ENCODE data around the gene ZC2HC1C.
"Not testable (repeated sequence)": the region's sequence is repeated elsewhere in the genome, so short reads cannot be mapped to it uniquely, and the experiment has no call there.

ZC2HC1C gene

GRCh38 chr14:75096959-75097358, 27.5 kb downstream of the ZC2HC1C start:
- no peak for FAIRE-seq

DNA sequence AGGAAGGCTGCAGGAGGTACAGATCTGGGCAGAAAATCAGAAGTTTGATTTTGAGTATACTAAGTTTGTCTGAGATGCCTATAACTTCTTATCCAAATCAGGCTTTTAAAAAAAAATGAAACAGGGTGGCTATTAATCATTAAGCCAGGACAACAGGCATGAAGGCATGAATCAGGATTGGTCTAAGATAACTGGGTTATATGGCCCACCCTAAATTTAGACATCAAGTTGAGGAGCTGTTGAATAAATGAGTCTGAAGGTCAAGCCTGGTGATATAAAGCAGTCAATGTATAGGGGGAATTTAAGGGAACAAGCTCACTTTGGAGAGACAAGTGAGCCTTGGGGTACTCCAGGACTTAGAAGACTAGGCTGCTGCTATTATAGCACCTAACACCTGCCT, 28.8 kb downstream of the ZC2HC1C start:
- FAIRE-seq: no peak

DNA sequence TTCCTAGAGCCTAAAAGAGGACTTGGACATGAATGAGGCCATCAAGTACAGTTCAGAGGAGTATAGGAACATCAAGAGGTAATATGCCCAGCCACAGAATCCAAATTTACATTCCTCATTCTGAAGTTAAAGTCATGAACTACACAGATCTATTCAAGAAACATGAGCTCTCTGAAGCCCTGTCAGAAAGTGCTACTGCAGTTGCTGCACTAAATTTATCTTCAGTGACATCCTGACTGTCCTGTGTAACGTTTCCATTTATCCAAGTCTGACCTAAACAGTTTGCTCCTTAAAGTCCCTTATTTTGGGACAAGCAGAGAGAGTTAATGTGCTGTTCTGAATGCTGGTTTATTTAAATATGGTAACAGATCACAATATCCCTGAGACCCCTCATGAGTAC, 29.2 kb downstream of the ZC2HC1C start:
- no peak for FAIRE-seq

DNA sequence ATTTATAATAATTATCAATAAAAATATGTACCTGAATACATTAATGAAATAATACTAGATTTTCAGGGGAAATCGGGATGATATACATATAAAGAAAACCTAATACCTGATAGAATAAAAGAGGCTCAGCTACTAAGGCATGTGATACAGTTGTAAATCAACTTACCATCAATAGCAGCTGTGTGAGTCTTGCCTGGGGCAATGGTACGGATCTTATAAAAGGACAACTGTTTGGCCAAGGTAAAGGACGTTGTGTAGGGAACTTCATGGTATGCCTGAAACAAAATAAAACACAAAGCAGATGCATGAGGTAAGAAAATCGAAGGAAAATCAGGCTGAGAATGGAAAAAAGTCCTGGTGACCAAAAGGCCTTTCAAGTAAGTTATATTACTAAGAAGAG, 32.0 kb downstream of the ZC2HC1C start:
- no peak for FAIRE-seq

DNA sequence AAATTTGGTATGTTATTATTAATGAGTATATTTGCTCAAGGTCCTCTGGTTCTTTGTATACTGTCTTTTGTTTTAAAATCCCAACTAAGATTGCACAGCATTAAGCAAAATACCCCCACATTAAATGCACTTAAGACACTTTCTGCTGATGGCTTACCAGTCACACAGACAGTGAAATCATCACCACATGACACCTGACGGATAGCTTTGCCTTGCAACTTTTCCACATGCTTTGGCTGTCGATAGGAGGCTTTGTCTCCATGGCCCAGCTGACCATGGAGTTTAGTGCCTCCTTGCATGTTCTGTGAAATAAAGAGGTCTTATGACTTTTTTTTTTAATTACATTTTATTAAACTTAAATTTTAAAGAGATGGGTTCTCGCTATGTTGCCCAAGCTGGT, 37.7 kb downstream of the ZC2HC1C start:
- FAIRE-seq: no peak

DNA sequence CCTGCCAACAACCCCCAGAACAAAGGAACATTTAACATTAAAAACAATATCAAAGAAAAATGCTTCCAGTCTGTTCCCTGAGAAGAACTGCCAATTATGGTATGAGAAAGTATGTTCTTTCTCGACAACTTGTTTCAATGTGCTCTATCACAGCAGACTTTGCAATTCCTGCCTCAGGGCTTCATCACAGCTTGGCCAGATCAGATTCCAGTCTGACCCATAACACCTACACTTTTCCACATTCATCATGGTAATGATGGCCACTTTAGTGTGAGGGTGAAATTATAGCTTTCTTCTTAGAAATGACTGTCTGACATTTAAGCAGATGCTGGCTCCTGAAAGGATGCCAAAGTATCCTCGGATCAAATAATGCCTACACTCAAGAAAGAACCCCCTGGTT, 40.4 kb downstream of the ZC2HC1C start:
- no peak for FAIRE-seq

DNA sequence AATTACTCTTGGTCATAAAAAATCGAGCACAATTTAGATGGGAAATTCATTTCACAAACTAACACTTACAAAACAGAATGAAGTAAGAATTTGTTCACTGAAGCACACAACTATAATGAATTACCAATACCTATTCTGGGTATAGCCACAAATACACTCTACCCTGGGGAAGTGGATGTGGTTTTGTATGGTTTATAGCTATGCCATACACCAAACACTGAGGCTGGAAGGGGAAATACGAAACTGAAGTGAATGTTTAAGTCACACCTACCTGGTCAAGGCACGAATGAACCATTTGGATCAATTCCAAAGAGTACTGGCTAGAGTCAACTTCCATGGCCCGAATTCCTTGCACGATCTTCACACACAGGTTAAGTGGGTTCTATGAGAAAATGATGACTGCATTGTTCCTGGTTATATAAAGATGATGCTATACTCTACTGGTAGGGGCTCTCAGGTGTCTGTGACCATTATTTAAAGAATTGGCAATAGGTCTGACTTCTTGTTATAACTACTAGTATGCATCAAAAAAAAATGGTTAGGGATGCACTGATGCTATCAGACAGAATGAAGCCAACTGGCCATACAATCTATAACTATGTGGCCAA, 44.6 kb downstream of the ZC2HC1C start:
- no peak for FAIRE-seq

DNA sequence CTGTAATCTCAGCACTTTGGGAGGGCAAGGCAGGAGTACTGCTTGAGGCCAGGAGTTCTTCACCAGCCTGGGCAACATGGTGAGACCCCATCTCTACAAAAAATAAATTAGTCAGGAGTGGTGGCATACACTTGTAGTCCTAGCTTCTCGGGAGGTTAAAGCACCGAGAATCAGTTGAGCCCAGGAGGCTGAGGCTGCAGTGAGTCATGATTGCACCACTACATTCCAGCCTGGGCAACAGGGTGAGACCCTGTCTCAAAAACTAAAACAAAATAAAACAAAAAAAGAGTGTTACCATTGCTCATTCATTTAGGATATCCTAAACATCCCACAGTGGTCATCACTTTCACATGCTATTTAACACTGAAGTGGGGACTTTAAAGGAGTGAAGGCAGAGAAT, 49.6 kb downstream of the ZC2HC1C start:
- FAIRE-seq: no peak

DNA sequence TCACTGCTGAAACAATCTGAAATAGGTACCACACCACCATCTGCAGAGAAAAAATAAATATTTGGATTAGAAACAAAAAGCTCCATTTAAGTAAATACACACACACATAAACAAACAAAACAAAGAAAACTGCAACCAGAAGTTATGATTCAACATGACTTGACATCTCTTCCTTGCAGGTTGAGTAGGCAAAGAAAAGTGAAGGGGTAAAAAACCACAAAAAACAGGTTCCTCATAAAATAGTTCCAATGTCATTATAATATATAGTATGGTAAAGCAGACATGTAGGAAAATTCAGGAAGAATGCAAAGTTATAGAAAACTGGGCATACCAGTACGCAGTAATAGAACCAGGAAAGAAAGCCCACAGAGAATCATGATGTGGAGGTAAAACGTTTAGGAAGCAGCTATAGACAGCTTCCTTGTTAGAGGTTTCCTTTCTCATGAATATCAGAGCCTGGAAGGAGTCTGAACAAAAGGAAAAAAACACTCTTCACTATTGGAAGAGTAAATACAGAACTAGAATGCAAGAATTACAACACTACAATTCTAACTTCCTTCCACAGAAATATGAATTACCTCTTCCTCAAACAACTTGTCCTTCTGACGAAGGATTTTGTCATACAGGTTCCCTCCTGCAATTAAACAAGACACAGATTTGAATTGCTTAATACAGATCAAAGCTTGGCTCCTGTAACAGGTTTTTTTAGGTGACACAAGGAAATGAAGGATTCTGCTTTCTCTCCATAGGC, 51.3 kb downstream of the ZC2HC1C start:
- no peak for FAIRE-seq

DNA sequence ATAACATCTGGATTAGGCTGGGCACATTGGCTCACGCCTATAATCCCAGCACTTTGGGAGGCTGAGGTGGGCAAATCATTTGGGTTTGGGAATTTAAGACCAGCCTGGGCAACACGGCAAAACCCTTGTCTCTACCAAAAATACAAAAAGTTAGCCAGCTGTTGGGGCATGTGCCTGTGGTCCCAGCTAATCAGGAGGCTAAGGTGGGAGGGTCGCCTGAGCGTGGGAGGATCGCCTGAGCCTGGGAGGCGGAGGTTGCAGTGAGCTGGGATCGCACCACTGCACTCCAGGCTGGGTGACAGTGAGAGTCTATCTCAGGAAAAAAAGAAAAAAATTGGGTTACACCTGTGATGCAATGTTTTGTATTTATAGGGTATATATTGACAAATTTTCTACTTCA, 52.1 kb downstream of the ZC2HC1C start:
- FAIRE-seq: no peak

DNA sequence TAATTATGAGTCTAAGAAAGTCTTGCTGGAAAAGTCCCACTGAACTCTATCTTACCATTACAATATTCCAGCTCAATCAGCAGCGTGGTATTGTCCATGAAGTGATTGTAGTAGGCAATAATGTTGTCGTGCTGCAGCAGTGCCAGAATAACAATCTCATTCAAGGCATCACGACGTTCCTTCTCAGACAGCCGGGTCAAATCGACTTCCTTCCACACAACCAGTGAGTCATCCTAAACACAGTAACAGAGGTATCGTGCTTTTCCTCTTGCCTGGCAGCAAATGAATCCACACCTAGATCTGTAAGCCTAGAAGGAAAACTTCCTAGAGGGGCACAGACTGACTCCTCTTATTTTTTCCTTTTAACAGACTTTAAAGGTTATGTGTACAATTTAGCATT, 54.5 kb downstream of the ZC2HC1C start:
- FAIRE-seq: no peak

DNA sequence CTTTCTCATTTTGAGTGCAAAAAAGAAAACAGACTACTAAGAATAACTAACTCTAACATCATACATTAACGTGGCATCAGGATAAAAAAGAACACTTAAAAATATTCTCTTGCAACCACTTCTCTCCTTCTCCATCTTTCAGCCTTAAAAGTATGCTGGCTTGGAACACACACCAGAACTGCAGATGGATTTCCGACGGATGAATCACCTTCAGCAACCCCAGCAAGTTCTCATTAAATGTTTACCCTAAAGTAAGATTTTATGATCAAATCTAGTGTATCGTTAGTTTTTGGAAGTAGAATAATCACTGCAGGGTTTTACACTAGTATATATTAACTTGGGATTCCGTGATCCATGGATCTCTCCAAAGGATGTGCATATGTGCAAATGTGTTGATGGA, 56.2 kb downstream of the ZC2HC1C start:
- no peak for FAIRE-seq

DNA sequence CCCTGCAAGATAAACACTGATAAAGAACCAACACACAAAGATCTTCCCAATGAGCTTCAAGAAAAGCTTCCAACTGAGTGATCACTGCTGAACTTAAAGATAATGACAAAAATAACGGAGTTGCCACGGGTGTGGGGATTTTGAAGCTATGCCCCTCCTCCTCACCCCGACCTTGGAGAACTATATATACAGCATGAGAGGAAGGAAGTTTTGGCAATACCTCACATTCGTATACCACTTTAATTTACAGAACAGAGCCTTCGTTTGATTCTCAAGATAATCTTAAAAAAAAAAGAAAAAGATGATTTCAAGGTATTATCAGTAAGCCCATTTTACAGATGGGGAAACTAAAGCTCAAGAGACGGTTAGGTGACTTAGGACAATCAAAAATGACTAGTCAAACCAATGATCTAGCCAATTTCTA, 56.7 kb downstream of the ZC2HC1C start:
- FAIRE-seq: no peak

- no peak for FAIRE-seq
These were observed 57.4 kb downstream of the ZC2HC1C start, which contains the start of gene NEK9 for GRCh38 chr14:75126679-75127473. Gene NEK9, minus strand, starts transcription at chr14:75127048. Its CDS starts 127 bp downstream, at chr14:75126921.

DNA sequence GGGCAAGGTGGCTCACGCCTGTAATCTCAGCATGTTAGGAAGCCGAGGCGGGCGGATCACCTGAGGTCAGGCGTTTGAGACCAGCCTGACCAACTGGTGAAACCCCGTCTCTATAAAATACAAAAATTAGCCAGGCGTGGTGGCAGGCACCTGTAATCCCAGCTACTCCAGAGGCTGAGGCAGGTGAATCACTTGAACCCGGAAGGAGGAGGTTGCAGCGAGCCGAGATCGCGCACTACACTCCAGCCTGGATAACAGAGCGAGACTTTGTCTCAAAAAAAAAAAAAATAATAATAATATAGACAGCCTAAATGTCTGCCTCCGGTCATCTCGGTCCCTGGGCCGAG, 58.0 kb downstream of the ZC2HC1C start:
- FAIRE-seq: not testable (repeated sequence)

DNA sequence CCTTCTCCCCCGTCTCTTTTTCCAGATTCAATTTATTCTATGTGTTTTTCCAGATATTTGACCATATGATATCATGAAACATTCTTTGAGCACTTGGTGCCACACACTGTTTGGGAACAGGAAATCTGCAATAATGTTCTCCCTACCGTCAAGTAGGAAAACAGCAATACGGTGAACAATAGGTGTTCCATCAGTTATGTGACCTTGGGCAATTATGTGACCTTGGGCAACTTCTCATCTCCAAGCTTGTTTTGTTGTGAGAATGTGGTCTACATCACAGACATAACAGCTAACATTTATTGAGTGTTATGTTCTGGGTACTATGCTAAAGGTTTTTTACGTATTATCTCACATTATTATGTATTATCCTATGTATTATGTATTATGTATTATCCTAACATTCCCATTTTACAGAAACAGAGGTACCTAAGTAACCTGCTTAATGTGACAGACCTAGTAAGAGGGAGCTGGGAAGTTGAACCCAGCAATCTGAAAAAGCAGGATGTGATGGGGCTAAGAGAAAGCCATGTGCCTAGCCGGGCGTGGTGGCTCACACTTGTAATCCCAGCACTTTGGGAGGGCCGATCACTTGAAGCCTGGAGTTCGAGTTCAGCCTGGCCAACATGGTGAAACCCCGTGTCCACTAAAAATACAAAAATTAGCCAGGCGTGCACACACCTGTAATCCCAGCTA, 58.6 kb downstream of the ZC2HC1C start:
- no peak for FAIRE-seq

GRCh38 chr14:75128596-75128990, 59.2 kb downstream of the ZC2HC1C start:
- no peak for FAIRE-seq
